GM21619 (cell line): ENCODE measurements around the gene KCNA10.

Source experiments
- ATAC-seq: cut with Tn5 transposase; IDR thresholded peaks from one replicate; pipeline ENCODE4 v1.9.1; 2021; ENCODE audit not compliant: unreplicated experiment

KCNA10 gene

DNA sequence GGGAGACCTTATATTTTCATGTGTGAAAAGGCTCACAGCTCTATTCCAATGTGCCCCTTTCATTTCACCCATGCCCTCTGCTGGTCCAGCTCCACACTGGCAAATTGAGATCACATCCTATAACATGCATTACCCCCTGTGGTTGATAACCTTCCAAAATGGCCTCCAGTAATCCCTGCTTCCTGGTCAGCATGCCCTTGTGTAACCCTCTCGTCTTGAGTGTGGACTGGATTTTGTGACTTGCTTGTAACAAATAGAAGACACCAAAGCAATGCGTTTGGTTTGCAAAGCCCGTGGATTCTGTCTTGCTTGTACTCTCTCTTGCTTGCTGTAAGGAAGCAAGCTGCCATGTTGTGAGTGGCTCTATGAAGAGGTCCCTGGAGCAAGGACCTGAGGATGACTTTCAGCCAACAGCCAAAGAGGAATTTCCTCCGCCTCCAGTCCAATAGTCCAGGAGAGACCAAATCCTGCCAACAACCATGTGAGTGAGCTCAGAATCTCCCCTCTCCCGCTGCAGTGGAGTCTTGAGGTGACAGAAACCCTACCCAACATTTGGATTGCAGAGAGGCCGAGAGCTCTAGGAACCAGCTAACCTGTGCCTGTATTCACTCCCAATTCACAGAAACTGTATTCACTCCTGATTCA lies 17.4 kb downstream of the KCNA10 start:
- no peak for ATAC-seq

DNA sequence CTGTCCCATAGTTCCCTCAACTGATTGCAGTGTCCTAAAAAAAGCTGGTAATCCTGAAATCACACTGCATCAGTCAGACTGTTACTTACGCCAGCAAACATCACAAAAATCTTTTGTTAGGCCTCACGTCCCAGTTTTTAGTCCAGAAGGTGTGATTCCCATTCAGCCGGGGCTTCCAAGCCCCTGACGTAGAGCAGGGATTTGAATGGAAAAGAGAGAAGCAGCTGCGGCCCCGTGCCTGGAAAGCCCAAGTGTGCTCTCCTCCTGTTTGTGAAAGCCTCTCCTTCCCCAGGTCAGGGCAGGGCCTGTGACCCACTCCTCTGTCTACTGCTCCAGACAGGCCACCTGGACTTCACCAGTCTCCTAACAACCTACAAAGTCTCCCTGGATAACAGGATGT lies 20.7 kb downstream of the KCNA10 start:
- ATAC-seq, result no peak

DNA sequence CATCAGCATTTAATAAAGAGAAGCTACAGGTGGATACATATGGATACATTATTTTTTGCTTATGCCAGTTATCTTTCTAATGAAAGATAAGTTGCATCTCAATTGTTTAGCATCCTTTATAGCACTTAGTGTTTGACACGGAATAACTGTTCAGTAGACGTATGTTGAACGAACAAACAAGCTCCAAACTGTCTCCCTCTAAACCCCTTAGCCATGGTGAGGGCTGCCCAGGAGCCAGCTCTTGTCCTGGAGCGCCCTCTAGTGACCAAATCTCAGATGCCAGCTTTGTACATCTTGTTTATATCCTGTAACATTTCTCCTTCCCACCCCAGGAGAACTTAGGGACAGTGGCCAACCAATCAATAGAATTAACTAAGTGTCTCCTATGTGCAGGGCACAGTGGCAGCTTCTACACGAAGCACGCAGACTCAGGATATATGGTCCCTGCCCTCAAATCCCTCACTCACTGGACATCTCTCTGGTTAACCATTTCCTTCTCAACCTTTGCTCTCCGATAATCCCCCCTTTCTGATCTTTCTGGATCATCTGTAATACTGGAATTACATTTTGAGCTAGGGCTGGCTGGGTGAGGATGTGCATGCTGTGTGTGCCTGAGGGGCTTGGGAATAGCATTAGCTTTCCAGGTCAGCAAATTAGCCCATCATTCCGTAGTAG lies 22.9 kb downstream of the KCNA10 start:
- peak; percentile 73 for ATAC-seq

DNA sequence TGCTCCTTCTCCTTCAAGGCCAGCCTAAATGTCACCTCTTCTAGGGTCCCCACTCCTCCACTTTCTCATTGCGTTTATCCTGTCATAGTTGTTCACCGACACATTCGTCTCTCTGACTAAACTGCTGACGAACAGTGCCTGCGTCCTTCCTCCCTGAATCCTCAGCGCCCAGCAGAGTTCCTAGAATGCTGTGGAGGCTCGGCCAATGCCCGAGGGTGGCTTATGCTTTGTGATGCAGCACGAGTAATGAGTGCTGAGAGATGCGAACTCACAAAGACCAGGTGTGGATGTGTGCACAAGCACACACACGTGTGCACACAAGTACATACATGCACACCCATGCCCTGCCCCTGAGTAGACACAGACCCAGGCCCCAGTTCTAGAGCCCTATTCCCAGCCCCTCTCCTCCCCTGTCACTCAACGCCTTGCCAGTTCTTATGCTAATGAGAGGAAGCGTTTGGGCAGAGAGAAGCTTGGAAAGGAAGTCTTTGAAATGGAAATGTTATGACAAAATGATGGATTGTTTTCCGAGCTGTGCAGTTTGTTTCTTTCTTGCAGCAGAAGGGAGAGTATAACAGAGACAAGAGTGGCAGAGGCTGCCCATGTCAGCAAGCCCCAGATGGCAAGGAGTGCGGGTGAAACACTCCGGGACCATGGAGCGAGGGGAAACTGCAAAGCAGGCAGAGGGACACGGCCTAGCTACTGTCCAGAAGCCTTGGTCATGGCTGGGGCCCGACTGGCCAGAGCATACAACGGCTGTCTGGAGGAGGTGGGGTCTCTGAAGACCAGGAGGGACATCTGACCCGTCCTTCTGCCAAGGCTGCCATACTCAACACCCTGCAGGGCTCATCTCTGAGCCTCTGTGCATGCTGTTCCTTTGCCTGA lies 24.2 kb downstream of the KCNA10 start:
- ATAC-seq, result no peak

DNA sequence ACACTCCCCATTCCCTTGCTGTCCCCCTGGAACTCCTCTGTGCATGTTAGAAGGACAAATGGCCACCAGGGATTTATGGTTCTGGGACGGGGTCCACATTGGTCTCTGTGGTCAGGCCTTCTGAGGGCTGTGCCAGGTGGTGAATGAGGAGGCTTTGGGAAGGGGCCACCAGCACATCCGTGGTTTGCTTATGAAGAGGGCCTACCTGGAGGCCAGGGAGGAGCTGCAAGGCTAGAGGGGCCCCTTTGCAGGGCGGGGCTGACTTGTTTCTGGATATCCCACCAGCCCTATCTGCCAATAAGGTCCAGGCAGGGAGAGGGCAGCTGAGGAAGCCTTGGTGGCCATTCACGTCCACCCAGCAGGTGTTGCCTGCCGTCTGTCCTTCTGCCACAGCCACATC lies 24.9 kb downstream of the KCNA10 start:
- ATAC-seq, result no peak

DNA sequence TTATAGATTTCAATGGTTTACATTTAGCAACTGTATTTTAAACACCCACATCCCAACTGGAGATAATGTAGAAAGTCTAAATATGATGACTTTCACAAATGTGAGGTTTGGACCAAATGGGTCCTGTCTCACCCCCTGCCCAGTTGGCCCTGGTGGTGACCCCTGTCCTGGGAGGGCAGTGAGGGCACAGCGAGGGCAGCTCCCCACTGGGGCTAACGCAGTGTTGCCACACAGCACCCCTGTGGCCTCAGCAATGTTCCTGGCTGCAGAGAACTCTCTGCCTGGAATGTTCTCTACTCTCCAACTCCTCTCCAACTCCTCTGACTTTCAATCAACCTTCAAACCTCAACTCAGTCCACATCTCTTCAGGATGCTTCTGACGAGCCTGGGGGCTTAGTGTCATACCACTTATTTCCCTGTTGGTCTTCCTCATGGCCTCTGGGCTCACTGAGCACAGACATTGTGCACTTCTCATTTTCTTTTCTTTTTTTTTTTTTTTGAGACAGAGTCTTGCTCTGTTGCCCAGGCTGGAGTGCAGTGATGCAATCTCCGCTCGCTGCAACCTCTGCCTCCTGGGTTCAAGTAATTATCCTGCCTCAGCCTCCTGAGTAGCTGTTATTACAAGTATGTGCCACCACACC lies 25.8 kb downstream of the KCNA10 start:
- no peak for ATAC-seq

DNA sequence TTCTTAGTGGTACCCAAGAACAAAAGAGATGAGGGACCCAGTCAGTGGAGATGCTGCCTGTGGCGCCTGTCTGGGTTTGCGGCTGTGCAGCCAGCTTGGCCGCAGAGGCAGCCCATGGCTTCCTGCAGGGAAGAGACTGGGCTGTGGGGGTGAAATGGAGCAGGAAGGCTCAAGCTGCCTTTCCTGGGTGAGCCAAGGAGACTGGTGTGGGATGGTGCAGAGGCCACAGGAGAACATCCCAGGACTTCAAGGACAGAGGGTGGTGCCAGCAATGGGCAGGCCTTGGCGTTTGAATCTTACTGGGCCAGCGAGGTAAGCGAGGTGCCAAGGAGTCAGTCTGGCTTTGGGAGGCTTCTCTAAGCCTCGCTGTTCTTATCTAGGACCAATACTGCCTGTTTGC lies 26.4 kb downstream of the KCNA10 start:
- ATAC-seq, result no peak

DNA sequence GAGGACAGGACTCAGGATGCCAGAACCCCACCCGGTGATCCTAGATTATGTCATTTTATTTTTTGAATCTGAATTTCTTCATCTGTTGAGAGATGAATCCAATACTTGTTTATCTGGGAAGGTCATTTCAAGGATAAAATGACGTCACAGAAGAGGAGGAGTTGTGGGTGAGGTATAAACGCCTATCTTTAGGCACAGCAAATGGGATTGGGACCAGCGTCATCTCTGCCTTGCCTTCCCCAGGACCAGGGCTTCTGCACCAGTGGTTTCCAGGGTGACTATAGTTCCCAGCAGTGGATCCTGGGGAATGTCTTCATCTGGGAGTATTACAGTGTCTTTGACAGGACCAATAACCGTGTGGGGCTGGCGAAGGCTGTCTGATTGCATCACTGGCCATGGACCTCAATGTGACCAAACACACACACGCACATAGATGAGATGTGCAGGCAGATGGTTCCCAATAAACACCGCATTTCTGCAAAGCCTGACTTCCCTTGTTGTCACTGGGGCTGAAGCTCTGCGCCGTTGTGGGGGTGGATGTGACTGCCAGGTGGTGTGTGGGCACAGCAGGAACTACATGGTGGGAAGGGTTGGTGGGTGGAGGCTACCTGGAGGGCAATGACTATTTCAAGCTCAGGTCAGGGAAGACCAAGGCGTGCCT lies 28.1 kb downstream of the KCNA10 start:
- no peak for ATAC-seq

DNA sequence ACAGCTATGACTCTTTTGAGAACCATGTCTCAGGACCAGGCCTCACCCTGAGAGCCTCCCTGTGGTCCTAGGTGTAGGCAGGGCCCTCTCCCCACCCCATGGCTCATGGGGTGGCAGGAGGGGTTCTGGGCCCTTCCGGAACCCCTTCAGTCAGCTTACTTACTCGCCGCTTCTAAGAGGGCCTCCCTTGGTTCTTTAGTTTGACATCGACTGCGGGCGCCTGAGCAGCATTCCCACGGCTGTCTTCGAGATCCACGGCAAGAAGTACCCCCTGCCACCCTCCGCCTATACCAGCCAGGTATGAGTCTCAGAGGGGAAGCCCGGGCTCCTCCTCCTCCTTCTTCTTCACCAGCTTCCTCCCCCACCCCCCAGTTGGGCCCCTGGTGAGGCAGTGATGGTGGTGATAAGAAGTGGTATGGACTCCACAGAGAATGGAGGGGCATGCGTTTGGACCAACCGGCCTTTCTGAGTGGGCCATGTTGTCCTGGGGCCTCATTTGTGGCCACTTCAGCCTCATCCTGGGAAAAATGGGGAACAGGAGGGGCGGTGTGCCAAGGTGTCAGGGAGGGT lies 28.9 kb downstream of the KCNA10 start:
- ATAC-seq, result no peak

DNA sequence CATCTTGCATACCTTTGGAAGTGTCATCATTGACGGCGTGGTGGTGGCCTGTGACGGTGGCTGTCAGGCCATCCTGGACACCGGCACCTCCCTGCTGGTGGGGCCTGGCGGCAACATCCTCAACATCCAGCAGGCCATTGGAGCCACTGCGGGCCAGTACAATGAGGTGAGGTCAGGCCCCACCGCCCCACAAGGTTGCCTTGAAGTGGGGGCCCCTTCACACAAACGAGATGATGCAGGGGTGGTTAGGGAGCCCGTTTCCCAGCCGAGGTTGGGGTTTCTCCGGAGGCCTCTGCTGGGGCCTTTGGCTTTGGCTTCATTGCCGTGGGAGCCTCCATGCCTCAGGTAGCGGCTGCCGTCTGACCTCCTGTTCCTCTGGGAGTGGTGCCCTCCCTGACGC lies 29.6 kb downstream of the KCNA10 start:
- ATAC-seq, result no peak

DNA sequence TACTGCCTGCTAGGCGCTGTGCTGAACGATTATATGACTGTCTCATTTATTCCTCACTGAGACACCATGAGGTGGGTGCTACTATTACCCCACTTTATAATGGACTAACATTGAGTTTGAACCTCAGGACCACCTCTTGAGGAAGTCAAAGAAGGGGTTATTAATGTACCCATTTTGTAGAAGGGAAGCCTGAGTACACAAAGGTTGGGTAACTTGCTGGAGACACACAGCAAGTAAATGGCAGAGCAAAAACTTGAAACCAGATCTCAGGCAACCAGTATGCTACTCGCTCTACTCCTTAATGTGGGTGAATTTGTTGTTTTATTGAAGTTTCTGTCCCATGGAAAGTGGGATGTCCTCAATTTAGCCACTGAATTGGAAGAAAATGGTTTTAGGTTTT lies 30.1 kb downstream of the KCNA10 start:
- no peak for ATAC-seq

DNA sequence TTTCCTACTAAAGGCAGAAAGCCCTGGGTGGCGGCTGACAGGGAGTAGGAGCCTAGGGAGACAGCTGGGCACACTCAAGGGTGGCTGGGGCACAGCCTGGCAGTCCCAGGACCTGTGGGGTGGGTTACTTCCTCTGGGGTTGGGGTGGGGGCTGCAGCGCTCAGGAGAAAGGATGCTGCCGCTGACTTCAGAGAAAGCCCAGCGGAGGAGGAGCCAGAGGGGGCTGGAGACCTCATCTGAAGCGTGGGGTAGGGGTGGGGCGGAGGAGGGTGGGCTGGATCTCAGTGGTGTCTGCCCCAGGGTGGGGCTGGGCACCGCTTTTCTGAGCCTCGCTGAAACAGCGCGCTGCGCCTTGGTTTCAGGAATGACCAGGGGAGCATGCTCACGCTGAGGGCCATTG lies 30.8 kb downstream of the KCNA10 start:
- no peak for ATAC-seq

DNA sequence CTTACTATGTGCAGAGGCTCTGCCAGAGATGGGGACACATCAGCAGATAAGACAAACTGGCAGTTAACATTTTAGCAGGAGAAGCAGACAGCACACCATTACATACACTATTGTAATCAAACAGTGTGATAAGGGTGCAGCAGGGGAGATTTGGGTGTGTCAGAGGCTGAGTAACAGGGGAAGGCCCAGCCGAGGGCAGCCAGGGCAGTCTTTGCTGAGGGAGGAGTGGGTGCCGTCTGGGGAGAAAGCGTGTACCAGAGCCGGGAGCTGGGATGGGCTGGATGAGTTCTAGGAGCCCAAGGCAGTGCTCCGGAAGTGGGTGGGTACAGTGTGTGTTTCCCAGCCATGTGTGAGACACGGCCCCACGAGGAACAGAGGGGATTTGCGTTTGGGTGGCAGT lies 31.2 kb downstream of the KCNA10 start:
- no peak for ATAC-seq

DNA sequence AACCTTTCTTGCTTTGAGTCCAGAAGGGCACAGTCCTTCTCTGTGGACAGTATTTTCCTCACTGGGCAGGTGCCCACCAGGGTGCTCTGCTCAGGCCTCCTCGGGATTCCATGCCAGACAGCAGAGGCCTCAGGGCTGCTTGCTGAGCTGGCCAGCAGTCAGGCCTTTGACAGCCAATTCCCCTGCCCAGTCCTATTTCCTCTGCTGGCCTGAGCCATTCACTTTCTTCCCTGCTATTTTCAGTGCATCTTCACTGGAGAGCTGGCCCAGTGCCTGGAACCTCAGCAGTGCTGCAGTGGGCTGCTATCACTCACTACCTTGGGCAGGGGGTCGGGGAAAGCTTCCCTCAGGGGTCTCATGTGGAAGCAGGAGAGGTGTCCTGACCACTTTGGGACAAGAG lies 33.2 kb downstream of the KCNA10 start:
- ATAC-seq, result no peak

DNA sequence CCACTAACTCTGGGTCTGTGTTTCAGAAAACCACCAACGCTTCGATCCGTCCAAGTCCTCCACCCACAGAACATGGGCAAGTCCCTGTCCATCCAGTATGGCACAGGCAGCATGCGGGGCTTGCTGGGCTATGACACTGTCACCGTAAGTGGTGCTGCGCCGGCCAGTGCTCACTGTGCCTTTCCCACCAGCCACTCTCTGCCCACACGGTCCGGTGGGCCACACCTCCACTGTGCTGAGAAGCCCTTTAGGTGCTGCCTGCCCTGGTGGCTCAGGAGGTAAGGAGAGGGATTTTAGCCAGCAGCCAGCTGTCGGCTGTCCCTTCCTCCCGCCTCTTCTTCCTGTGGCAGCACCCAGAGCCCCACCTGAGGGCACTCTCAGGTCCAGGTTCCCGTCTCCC lies 34.2 kb downstream of the KCNA10 start:
- ATAC-seq, result no peak

DNA sequence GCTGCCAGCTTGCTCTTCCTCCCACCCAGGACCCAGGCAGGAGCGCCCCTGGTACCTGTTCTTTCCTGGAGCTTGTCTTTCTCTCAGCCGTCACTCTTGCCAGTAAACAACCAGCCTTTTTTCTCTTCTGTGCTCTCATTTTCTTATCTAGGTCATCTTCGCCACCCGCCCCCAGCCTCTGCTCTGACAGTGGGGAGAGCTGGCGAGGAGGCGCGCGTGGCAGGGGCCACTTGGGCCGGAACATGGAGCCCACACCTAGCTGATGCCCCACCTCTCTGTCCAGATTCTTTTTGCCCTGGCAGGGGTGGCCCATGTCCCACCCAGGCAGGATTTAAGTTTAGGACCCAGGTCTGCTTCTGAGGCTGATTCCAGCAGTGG lies 35.7 kb downstream of the KCNA10 start:
- no peak for ATAC-seq

DNA sequence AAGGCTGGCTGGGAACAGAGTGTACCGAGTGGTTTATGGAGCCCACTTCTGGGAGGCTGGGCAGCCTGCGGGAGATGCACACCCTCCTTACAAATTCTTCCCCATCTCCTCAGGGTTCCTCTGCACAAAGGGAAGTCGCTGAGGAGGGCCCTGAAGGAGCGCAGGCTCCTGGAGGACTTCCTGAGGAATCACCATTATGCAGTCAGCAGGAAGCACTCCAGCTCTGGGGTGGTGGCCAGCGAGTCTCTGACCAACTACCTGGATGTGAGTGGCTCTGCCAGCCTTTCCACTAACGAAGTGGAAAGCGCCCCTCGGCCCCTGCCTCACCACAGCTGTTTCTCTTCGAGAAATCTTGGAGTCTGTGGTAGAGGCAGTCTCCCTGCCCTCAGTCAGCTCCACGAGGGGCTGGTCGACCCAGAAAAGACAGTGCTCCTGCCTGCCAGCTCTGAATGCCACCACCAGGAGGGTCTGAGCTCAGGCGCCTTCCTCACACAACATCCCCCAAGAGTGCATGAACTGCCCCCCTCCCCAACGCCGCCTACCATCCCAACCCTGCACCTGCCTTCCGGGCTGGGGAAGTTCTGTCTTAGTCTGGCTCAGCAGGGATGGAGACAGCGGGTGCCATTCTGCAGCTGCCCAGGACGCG lies 36.2 kb downstream of the KCNA10 start:
- ATAC-seq, result no peak

DNA sequence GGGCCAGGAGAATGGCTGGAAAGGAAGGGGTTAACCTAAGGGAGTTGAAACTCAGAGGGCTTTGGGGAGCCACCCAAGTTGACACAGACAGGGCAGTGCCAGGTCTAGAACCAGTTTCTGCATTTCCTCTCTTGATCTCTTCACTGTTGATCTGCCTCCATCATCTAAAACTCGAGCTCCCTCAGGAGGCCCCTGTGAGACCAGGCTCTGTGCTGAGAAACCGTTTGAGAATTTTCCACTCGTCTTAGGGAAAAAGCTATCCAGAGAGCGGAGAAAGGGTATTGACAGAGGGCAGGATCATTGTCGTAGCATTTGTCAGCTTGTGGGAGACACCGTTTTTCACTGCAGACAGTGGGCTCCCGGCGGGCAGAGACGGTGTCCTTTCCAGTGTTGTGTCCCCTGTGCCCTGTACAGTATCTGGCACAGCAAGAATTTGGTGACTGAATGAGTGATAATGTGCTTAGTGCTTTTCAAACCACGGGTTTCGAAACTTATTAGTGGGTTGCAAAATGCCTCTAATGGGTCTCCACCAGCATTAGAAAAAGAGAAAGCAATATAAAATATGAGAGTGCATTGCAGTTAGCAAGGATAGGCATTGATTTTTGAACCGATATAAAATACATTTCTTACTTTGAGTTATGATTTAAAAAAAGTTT lies 36.9 kb downstream of the KCNA10 start:
- no peak for ATAC-seq

DNA sequence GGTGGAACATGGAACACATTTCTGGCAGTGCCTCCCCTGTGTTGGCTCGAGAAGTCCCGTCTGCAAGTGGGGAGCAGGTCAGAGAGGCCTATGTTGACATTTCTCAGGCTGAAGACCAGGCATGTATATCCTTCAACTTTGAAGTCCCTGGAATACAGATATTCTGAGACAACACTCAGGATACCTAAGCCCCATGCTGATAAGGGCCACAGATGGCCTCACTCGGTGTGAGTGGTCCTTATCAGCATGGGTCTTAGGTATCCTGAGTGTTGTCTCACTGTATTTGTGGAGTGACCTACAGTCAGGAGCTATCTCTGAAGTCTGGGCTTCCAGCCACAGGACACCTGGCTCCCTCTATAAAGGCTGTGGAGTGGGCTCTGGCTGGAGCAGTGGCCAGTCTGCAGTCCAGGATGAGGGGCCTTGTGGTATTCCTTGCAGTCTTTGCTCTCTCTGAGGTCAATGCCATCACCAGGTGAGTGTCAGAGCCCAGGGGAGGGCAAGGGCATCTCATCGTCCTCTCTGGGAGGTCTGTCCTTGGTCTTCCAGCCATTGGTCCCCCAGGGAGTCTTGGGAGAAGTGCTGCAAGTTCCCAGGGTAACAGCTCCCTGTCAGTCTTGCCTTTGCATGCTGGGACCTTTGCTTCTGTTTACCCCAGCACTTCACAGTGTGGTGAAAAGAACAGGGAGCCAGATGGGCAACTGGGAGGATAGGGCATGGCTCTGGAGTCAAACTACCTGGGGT lies 38.4 kb downstream of the KCNA10 start:
- ATAC-seq, result no peak
